Fibroblast of mammary gland (primary cell): ENCODE data around the gene PTPN9.
A peak's percentile ranks its signal among the peaks of the same experiment; 100 is the strongest.
"Not testable (repeated sequence)": the region's sequence is repeated elsewhere in the genome, so short reads cannot be mapped to it uniquely, and the experiment has no call there.

ENCODE experiments used
- DNase-seq: peaks from one replicate; pipeline ENCODE4 v3.0.0-alpha.2; 2010; ENCODE audit warnings: low read depth
- H3K4me3 ChIP-seq: 2 replicates; pipeline ENCODE4 v1.5.1; 2011; ENCODE audit warnings: low read depth, mild to moderate bottlenecking, low read length, moderate library complexity; ENCODE audit not compliant: control insufficient read depth
- TF ChIP-seq, protein P1 (sequence below): conservative IDR thresholded peaks from 2 replicates; pipeline ENCODE4 v1.5.1; 2011; ENCODE audit warnings: low read depth, low read length, inconsistent platforms; ENCODE audit not compliant: control insufficient read depth, insufficient read depth

The PTPN9 gene

DNA sequence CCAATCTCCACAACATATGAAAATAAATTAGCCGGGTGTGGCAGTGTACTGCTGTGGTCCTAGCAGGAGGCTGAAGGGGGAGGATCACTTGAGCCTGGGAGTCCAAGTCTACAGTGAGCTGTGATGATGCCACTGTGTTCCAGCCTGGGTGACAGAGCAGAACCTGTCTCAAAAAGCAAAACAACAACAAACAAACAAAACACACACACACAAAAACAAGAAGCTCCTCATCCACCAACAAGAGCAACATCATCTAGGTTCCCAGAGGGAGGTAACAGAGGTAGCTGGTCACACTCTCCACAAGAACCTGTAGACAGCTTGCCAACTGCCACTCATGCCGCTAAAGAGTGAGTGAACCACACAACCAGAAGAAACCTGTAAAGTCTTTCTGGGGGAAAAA, 34.8 kb downstream of the PTPN9 start:
- no peak overlapping the region for H3K4me3 ChIP-seq
- no peak for DNase-seq
- TF ChIP-seq, protein P1, sequence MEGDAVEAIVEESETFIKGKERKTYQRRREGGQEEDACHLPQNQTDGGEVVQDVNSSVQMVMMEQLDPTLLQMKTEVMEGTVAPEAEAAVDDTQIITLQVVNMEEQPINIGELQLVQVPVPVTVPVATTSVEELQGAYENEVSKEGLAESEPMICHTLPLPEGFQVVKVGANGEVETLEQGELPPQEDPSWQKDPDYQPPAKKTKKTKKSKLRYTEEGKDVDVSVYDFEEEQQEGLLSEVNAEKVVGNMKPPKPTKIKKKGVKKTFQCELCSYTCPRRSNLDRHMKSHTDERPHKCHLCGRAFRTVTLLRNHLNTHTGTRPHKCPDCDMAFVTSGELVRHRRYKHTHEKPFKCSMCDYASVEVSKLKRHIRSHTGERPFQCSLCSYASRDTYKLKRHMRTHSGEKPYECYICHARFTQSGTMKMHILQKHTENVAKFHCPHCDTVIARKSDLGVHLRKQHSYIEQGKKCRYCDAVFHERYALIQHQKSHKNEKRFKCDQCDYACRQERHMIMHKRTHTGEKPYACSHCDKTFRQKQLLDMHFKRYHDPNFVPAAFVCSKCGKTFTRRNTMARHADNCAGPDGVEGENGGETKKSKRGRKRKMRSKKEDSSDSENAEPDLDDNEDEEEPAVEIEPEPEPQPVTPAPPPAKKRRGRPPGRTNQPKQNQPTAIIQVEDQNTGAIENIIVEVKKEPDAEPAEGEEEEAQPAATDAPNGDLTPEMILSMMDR = no peak

DNA sequence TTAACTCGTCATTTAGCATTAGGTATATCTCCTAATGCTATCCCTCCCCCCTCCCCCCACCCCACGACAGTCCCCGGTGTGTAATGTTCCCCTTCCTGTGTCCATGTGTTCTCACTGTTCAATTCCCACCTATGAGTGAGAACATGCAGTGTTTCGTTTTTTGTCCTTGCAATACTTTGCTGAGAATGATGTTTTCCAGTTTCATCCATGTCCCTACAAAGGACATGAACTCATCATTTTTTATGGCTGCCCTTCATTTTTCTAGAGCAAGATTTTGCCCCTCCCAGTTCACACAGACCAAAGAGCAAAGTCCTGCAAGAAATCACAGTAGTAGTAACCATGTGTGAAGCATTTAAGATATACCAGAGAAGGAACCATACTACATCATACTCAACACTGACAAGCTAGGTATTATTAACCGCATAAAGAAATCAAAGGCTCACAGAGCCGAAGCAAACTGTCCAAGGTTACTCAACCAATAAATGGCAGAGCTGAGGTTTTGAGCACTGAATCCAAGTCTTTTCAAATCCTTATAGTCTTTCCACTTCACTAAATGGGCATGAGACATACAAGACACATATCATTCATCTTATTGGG, 36.1 kb downstream of the PTPN9 start:
- not testable (repeated sequence) for DNase-seq, H3K4me3 ChIP-seq

DNA sequence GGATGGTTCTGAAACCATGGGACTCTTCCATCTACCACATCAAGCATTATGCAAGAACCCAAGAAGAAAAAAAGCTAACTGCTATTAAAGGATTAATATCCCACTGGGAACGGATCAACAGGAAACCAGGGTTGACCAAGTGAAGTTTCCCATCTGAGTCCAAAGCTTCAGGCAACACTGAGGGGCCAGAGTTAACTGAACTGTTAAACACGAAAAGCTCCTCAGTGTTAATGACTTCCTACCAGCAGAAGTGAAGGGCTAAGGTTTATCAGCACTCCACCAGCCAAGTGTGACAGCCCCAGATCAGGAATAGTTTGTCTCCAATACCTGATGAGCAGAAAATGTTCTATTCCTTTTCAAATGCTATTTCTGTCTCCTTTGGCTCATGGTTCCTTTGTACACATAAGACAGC, 36.7 kb downstream of the PTPN9 start:
- TF ChIP-seq, protein P1 = no peak
- DNase-seq = no peak
- no peak overlapping the region for H3K4me3 ChIP-seq

DNA sequence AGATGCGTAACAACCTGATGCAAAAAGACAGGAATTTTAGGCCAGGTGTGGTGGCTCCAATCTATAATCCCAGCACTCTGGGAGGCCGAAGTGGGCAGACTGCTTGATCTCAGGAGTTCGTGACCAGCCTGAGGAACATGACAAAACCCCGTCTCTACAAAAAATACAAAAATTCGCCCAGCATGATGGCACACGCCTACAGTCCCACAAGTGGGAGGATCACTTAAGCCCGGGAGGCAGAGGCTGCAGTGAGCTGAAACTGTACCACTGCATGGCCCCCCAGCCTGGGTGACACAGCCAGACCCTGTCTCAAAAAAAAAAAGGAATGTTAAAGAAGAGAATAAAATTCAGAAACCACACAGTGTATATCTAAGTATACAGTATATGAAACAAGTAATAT, 40.7 kb downstream of the PTPN9 start:
- TF ChIP-seq, protein P1 = no peak
- H3K4me3 ChIP-seq = no peak overlapping the region
- no peak for DNase-seq

DNA sequence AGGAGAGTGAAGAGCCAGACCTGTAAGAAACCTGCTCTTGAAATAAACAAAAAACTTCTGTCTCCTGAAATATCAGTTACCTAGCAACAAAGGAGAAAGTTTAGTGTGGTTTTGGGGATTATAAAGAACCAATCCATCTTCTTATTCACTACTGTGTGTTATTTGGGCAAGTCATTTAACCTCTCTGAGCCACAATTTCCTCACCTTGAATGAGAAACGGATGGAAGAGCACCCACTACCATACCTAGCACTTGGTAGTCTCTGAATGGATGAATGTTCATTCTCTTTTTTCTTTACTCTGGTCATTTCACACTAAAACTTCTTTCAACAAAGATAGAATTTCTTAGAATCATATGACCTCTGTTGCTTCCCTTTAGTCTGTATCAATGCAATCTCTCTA, 45.2 kb downstream of the PTPN9 start:
- H3K4me3 ChIP-seq = no peak overlapping the region
- no peak for DNase-seq
- TF ChIP-seq, protein P1 = no peak

DNA sequence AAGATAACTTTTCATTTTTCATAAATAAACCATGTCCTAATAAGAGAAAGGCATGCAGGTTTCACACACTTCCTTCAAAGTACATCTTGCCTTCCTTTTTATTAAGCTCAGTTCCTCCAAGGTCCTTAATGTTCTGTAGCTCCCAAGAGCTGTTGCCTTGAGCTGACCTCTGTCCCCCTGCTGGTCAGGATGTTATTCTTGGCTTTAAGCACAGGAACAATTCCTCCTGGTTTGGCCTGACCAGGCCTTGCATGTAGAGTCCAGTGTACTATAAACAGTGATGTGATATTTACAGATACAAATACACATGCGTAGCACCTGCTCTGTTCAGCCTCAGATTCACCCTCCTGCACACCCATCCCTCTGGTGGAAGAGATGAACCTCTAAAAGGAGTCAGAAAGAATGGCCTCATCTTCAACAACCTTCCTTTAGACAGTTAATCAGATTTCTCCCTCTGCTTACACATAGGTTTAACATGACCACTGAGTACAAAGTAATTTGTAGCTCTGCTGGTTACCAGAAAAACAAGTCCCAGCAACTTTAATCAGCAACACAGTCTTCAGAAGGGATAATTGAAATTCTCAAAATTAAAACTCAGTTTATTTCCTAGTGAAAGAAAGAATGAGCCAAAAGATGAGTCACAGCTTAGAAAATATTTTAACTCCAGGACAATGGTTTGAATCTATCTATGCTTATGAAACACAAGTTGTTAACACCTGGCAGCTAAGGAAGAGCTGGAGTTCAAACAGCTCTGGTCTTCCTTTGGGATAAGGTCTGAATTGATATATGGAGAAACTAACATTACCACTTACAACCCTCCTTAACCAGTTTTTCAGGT, 46.5 kb downstream of the PTPN9 start:
- TF ChIP-seq, protein P1 = peak; percentile 45
- H3K4me3 ChIP-seq = no peak overlapping the region
- DNase-seq = peak; percentile 92

DNA sequence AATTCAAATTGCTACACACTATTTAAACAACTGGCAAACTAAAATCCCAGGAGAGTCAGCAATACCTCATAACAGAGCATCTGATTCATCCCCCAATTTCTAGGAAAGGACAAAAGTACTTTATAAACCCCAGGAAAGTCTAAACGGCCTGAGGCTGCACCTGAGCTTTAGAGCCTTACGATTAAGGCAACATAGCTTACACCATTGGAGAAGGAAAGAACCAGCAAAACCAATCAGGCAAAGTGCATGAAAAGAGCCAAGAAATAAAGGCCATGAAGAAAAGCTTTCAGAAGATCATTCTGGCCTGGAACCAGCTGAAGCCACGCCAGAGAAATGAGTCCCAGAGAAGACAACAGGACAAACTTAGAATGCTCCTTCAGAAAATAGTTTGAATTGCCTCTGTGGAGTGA, 48.1 kb downstream of the PTPN9 start:
- TF ChIP-seq, protein P1 = no peak
- H3K4me3 ChIP-seq = peak overlapping the region; percentile 7
- peak; percentile 85 for DNase-seq
